ENCODE results near the gene IL22RA1.

Gene IL22RA1

DNA sequence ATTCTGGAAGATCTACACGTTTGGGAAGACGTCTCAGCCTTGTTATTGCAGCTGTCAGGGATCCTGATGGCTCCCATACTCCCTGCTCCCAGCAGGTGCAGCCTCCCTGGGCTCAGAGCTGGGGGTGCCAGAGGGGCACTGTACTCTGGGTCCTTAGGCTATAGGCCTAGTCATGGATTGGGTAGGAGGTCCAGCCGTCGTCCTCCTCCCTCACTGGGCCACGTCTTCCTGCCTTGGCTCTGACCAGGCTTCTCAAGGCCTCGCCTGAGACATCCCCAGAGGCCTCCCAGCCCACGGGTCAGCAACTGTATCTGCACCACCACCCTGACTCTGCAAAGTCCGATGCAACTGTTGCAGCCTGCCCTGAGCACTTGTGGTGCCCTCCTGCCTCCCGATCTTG, 49.2 kb downstream of the IL22RA1 start:
- no peak overlapping the region for H3K4me3 ChIP-seq (ENCODE audit: low read length)
- no peak for DNase-seq (ENCODE audit: low read depth)
- TF ChIP-seq, protein P1, sequence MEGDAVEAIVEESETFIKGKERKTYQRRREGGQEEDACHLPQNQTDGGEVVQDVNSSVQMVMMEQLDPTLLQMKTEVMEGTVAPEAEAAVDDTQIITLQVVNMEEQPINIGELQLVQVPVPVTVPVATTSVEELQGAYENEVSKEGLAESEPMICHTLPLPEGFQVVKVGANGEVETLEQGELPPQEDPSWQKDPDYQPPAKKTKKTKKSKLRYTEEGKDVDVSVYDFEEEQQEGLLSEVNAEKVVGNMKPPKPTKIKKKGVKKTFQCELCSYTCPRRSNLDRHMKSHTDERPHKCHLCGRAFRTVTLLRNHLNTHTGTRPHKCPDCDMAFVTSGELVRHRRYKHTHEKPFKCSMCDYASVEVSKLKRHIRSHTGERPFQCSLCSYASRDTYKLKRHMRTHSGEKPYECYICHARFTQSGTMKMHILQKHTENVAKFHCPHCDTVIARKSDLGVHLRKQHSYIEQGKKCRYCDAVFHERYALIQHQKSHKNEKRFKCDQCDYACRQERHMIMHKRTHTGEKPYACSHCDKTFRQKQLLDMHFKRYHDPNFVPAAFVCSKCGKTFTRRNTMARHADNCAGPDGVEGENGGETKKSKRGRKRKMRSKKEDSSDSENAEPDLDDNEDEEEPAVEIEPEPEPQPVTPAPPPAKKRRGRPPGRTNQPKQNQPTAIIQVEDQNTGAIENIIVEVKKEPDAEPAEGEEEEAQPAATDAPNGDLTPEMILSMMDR (IDR thresholded peaks at IDR 0.05; ENCODE audit: insufficient read depth, low read depth, low read length, missing control alignments) = no peak

DNA sequence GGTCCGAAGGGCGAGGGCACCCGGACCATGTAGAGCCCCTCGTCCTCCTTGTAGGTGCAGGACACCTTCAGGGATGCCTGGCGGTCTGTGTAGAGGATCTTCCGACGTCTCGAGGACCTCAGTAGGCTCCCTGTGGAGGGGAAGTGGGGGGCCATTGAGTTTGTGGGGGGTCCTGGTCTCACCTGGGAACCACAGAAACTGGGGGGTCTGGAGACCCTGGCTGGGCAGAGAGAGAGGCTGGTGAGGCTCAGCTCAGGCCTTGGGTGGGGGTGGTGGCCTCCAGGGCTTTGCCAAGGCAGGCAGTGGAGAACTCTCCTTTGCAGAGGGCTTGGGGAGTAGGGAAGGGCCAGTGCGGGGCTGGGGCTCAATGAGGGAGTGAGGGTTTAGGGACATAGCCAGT, 50.0 kb downstream of the IL22RA1 start:
- TF ChIP-seq, protein P1 (IDR thresholded peaks at IDR 0.05; ENCODE audit: insufficient read depth, low read depth, low read length, missing control alignments) = no peak
- H3K4me3 ChIP-seq (ENCODE audit: low read length) = no peak overlapping the region
- DNase-seq (ENCODE audit: low read depth) = no peak

DNA sequence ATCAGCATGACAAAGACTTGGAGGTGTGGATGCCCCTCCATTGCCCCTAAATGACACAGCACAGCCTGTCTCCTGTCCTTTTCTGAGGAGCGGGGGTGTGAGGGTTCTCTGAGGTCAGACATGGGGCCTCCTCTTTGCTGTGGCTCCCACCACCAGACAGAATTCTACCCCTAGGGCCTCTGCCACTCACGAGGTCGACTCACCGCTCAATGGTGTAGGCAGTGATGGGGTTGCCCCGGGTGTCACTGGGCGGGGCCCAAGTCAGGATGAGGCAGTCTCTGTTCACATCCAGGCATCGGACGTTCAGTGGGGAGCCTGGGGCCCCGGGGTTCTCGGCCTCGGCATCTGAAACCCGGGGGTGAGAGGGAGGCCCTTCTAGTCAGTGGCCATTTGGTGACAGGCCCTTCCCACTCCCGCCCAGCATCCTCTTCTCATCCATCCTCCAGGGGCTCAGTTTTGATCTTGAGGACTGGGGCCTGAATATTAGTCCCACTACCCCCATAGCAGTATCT, 50.9 kb downstream of the IL22RA1 start:
- TF ChIP-seq, protein P1 (IDR thresholded peaks at IDR 0.05; ENCODE audit: insufficient read depth, low read depth, low read length, missing control alignments) = no peak
- H3K4me3 ChIP-seq (ENCODE audit: low read length) = no peak overlapping the region
- DNase-seq (ENCODE audit: low read depth) = no peak

DNA sequence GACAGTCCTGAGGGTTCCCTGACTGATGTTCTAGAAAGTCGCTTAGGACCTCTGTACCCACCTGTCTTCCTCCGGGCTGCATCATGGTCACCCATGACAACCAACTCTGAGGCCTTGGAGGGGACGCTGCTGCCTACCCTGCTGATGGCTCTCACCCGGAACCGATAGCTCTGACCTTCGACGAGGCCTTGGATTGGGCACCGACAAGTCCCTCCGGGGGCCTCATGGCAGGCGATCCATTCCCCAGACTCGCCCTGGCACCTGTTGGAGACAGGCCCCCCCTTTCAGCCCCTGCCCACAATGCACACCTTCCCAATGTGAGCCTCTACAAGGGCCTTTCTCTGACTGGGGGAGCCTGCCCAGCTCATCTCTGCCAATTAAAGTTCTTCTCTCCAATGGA, 52.2 kb downstream of the IL22RA1 start:
- no peak for DNase-seq (ENCODE audit: low read depth)
- TF ChIP-seq, protein P1 (IDR thresholded peaks at IDR 0.05; ENCODE audit: insufficient read depth, low read depth, low read length, missing control alignments) = no peak
- H3K4me3 ChIP-seq (ENCODE audit: low read length) = no peak overlapping the region

DNA sequence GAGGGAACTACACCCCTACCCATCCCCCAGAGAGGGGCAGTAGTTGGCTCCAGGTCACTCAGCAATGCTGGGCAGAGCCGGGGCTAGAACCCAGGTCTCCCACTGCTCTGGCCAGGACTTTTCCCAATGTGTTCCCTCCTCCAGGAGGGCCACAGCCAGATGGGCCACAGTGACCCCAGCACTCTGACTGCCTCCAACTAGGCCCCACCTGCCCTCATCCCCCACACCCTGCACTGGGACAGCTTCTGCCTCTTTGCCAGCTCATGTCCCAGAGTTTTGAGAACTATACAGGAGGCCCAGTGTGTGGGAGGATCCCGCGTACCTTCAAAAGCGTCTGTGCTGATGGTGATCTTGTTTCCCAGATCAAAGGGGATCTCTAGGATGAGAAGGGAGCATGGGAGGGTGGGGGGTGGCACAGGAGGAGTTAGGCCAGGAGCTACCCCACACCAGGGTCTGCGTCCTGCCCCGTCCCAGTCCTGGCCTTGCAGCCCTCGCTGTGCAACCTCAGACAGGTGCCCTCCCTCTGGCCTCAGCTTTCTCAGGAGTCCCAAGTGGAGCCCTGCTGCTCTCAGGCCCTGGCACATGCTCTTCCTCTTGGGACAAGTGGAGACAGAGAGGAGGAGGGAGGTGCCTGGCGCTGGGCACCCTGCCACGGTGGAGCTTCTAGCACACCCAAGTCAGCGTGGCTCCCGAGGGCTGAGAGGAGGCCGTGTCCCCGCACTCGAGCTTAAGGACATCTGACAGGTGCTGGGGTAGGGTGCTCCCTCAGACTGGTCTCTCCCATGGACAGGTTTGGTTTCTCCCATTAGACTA, 53.0 kb downstream of the IL22RA1 start:
- TF ChIP-seq, protein P1 (IDR thresholded peaks at IDR 0.05; ENCODE audit: insufficient read depth, low read depth, low read length, missing control alignments) = no peak
- H3K4me3 ChIP-seq (ENCODE audit: low read length) = no peak overlapping the region
- DNase-seq (ENCODE audit: low read depth) = peak; percentile 32

DNA sequence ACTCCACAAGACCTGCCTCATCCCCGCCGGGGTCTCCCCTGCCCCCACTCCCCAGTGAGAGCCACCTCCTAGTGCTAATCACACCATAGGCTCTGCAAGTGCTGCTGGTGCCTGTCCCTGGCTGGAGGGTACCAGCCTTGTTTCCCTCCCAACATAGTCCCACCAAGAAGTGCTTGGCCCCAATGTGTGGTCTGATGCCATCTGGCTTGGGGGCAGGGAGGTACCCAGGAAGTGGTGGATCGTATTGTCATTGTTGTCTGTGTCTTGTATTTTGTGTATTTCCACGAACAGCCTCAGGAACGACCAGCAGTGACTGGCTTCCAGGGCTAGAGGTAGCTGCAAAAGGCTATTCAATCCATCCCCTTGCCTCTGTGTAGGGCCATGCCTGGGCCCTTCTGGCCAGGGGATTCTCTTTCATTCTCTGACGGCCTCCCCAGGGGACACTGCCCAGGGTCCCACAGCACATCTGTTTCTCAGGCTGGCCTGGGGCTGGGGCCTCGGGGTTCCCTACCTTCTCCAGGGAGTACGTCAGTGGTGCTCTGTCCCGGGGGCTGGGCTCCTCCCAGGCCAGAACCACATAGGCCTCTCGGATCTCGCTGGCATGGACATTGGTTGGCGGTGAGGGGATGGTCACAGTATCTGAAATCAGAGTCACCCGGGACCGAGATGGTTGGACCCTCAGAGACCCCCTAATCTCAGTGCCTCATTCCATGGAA, 53.8 kb downstream of the IL22RA1 start:
- TF ChIP-seq, protein P1 (IDR thresholded peaks at IDR 0.05; ENCODE audit: insufficient read depth, low read depth, low read length, missing control alignments) = no peak
- DNase-seq (ENCODE audit: low read depth) = no peak
- no peak overlapping the region for H3K4me3 ChIP-seq (ENCODE audit: low read length)
